C1 segment of cervical spinal cord (tissue), 14 donors: ENCODE results near the gene CIRBP.

Experiments used
- DNase-seq, 14 donors: peaks; one replicate each; lab custom pipeline; 2025; lab: John Stamatoyannopoulos, UW

The CIRBP gene

DNA sequence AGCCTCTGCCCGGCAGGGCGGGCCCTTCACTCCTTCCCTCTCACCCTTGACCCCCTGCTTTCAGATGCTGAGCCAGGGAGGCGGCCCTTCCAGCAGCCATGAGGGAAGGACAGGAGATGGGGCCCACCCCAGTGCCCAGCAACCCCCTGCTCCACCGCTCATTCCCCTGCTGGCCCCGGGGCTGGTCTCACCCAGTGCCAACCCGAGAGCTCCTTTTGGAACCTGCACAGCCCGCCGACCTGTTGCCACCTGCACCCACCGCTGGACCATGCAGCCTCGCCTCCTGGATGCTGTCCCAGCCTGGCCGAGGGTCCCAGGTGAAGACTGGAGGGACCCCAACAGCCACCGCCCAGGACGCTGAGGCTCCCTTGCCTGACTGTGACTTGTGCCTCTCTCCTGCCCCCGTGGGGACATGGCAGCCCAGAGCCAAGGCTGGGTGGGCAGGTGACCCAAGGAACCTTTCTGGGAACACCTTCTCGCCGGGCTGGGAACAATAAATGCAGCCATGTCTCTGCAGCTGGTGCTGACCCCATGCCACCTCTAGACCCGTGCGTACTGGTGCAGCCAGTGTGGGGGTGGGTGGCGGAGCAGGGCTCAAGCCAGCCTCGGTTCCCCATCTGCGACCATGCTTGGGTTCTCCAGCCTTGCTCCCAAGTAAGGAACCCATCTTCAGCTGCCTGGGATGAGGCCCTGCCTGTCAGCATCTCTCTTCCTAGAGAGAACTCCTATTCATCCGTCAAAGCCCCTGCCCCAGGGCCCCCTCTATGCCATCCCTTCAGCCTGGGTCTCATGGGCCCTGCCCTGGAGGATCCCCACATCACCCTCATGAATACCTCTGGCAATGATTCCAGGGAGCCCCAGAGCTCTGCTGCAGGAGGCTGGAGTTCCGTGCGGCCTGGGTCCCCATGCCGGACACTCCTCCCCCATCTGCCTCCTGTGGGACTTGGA lies 9.9 kb downstream of the CIRBP start:
- DNase-seq: no peak

DNA sequence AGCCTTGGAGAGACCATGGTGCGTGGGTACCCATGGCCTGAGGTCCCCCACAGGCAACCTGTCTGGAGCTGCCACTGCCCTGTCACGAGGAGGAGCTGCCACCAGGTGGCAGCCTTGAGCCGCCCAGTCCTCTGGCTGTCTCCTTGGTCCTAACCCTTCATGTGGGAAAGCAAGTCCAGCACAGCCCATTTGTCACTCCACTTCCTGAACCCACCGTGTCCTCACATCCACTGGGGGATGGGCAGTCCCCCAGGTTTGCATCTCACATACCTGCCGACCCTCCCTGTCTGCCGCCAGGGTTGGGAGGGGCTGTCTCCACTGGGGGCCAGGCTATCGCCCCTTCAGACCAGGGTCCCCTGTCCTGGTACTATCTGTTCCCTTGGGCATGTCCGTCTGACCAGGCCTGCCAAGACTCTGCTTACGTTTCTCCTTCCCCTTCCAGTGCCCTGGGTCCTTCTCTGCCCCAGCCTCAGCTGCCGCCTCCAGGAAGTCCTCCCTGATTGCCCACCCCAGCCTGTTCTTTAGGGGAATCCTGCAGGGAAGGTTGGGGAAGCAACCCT lies 10.7 kb downstream of the CIRBP start:
- peak in 13 of 14 donors; percentile 9 to 82 (median 67) for DNase-seq

DNA sequence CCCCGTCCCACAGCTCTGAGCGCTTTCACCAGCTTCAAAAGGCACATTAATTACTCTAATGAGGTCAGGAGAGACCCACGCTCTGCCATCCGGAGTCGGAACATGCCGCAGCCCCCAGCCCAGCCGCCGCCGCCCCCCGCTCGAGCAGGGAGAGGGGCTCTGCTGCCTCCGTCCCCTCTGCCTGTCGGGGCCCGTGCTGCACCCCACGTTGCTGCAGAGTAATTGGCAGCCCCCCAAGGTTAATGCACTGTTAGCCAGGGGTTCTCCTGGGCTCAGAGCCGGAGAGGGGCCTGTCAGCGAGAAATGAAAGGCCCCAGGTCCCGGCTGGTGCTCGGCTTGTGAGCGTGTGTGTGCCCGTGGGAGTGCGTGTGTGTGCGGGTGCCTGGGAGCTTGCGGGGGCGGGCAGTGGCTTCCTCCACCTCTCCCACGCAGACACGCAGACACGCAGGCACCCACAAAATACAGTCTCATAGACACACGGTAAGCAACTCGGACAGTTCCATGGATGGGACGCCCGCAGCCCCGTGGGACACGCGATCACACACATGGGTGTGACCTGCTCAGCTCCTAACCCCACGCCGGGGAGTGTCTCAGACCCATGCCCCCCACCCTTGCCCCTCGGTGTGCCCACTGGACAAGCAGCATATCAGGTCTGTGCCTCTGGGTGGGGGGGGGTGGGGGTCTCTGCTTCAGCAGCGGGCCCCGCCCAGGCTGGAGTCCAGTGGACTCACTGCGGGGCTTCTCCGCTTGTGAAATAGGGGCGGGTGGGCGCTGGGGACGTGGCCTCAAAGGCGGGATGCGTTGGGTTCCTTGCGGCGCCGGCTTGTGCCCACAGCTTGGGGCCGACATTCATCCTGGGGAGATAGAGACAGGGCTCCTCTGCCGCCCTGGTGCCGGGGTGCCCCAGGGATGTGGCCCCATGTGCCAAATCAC lies 11.8 kb downstream of the CIRBP start:
- no peak for DNase-seq

DNA sequence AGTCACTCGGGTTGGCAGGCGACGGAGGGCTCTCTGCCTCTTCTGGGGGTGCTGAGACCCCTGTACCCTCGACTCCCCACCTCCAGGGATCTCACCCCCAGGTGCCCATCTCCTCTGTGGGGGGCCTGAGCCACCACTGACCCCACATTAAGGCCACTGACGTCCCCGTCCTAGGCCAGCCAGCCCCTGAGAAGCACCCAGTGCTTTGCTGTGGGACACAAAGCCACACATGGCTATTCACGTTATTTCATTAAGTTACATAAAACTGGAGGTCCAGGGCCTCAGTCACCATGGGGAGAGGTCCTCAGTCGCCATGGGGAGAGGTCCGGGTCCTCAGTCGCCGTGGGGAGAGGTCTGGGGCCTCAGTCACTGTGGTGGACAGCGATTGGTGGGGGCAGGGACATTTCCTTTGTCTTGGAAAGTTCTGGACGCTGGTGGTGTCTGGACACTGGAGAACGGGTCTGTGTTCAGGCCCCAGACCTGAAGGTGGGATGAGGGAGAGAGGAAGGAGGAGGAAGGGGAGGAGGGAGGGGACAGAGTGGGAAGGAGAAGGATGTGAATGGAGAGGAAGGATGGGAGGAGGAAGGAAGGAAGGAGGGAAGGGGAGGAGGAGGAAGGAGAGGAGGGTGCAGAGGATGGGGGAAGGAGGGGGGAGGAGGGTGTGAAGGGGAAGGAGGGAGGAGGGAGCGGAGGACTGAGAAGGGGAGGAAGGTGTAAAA lies 12.6 kb downstream of the CIRBP start:
- no peak for DNase-seq

DNA sequence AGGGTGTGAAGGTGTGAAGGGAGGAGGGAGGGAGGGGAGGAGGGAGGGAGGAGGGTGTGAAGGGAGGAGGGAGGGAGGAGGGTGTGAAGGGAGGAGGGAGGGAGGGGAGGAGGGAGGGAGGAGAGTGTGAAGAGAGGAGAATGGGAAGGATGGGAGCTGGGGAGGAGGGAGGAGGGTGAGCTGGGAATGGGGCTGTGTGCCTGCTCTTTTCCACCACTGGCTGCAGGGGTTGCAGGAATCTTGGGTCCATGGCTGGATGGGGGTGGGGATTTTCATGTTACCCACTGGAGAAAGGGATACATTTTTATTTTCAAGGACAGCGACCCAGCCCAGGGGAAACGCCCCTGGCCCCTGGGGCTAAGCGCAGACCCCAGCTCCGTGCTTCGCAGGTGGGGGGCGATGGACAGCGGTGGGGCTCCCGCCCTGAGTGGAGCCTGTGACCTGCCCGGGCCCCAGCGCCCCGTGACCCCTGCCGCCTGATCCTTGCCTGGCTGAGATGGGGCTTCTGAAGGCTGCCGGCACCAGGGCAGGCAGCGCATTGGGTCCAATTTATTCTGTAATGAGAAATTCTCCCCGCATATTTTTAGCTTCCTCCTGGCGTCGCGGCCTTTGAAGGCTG lies 13.6 kb downstream of the CIRBP start:
- DNase-seq: no peak

DNA sequence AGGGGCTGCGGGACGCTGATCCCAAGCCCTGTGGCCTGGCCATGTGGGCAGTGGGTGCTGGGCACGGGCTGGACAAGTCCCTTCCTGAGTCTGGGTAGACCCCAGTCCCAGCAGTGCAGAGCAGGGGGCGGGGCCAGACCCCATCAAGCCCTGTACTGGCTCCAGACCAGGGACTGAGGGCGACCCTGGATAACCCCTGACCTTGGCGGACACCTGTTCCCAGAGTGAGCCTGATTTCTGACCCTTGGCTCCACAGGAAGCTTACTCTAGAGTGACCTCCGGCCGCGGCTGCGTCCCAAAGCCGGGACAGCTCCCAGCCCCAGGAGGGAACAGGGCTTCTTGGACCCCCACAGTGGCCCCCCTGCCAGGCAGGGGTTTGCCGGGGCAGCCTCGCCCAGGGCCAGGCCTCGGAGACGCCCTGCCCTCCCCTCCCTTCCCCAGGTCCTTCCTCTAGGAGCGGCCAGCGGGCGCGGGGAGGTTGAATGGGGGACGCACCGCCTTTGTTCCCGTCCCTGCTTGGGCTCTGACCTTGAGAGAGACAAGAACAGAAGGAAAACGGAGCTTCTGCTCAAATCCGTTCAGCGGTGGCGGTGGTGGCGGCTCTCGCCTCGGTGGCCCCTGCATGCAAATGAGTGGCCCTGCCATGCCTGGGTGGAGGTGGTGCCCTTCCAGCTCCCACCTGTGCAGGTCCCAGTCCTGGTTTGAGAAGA lies 14.2 kb downstream of the CIRBP start:
- no peak for DNase-seq

DNA sequence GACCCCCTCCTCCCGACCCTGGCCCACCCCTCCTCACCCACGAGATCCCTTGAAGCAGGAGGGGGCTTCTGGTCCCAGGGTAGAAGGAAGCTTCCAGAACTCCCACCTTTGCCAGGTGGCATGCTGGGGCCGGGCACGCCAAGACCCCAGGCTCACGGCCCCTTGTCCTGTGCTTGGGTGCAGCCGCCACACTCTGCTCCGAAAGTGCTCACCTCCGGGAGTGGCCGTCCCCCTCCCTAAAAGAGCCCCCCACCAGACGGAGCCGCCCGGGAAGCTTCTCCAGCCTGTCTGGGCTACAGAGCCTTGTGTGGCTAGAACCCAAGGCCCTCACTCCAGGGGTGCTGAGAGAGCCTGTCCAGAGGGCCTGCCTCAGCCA lies 14.8 kb downstream of the CIRBP start:
- DNase-seq: no peak

DNA sequence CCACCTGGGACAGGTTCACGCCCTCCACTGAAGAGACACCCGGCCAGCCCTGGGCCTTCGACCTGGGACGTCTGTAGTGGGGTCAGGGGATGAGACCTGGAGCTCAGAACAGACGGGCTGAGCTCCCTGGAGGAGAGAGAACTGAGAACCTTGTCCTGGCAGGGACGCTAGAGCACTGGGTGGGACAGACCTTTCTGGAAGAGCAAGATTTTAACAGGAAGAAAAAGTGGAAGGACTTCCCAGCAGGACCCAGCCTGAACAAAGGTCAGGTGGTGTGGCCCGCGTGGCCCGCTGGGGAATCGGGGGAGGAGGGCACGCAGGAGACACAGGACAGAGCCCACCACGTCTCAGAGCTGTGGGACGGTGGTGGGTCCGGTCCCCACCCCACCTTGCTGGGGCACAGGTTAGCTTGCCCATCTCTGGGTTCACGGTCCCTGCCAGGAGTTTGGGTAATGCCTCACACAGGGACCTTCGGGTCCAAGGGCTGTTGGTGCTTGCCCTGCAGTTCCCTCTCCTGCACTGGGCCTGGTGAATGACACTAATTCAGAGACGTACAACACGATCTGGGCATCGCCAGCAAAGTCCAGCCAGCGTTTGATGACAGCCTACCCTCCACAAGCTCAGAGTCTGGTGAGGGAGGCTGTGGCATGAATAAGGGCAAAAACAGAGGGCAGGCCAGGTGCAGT lies 15.3 kb downstream of the CIRBP start:
- no peak for DNase-seq

DNA sequence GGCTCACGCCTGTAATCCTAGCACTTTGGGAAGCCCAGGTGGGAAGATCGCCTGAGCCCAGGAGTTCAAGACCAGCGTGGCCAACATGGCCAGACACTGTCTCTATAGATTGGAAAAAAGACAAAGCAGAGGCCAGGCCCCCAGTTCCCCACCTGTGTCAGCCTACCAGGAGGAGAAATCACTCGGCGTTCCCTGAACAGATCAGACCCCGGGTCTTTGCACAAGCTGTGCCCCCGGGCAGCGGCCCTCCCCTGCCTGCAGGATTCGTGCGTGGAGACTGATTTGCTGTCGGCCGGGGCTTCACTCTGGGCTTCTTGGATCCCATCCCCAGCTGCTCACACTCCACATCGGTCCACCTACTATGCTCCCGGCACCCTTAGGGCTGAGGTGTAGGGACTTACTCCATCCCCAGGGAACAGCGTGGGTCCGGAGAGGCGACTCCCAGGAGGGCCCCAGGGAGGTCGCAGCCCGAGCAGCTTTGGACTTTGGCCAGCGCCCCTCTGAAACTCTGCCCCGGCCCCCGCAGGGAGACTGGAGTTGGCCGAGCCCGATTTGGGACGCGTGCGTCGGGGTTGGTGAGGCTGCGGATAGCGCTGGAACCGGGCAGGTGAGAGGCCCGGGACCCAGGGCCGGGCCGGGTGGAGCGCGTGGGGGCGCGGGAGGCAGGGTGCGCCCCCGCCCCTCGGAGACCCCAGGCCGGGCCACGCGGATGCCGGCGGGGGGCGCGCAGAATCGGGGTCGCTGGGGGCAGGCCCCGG lies 16.0 kb downstream of the CIRBP start:
- no peak for DNase-seq

DNA sequence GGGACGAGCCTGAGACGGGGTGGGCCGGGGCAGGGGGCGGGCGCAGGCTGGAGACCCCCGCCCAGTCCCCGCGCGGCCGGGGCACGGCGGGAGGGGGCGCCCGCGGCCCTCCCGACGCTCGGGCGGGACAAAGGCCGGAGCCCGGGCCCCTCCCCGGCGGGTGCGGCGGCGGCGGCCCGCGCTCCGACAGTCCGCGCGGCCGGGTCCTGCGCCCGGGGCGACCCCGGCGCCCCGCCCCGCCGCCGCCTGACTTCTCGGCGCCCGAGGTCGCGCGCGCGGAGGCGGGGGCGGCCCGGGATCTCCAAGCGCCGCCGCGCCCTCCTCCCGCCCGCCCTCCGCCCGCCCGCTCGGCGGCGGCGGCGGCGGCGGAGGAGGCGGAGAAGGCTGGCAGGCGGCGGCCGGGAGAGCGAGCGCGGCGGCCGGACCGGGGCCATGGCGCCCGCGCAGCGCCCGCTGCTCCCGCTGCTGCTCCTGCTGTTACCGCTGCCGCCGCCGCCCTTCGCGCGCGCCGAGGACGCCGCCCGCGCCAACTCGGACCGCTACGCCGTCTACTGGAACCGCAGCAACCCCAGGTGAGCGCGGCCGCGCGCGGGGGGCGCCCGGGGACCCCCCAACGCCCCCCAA lies 16.7 kb downstream of the CIRBP start, which contains the start of gene EFNA2:
Gene EFNA2 (plus strand): TSS at position 137 of the 624 bp plus-strand sequence. CDS start 296 bp downstream, at position 433.
- DNase-seq: no peak

DNA sequence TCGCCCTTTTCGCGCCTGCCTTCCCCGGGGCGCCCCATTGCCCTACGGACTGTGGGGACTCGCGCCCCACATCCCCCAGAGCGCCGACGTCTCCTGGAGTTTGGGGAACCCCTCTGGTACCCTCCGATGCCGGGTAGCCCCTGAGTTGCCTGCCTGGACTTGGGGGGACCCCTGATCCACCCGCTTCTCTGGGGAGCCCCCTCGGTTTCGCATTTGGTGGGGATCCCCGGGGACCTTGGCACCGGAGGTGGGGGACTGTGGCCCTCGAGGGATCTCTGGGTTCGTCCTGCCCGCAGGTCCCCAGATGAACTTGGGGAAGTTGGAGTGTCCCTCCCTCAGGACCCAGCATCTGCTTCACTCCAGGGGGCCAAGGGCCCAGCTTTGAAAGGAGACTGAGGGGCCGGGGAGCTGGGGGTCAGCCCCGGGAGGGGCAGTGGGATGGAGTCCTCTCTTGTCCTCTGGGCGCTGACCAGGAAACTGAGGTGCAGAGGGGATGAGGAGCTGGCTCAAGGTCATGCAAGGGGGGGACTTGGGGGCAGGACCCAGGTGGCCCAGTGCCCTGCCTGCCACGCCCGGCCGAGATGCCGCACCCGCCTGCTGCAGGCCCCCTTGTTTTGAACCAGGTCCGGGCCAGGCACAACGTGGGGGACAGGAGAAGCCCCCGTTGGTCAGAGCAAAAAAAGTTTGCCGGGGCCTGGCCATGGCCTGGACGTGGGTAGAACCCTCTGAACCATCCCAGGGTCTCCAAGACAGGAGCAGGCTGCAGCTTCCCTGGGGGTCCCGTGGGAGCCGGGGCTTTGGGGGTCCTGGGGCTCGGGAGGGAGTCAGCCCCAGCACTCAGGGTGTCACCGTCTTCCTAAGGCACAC lies 17.6 kb downstream of the CIRBP start:
- no peak for DNase-seq

DNA sequence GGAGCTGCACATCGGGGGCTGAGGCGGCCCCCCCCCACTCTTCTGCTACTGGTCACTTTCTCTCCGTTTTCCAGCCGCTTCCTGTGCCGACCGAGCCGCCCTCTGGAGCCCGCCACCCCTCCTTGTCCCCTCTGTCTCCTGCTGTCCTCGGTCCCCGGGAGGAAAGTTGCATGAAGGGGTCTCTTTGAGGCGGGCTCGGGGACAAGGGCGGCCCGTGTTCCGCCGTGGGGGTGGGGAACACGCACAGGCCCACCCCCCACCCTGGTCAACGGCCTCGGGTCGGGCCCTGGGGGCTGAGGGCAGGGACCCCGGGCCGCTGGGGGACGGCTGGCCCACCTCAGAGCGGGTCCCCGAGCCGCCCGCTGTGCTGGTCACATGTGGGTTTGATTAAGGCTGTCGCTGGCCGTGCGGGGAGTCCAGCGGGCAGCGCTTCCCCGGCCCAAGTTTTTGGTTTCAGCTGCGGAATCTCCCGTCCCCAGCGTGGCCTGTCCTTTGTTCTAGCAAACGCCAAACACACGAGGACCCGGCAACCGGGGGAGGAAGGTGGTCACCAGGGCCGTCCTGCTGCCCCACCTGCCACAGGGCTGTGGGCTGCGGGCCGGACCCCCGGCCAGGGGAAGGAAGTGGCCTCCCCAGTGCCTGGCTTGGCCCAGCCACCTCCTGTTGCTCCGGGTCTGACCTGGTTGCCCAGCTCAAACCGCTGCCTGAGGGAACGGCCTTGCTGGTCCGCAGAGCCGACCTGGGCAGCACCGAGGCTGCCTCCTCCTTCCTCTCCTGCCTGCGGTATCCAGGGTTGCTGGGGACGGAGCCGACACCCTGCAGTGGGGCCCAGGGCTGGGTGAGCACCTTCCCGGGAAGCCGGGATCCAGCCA lies 18.5 kb downstream of the CIRBP start:
- DNase-seq: no peak

DNA sequence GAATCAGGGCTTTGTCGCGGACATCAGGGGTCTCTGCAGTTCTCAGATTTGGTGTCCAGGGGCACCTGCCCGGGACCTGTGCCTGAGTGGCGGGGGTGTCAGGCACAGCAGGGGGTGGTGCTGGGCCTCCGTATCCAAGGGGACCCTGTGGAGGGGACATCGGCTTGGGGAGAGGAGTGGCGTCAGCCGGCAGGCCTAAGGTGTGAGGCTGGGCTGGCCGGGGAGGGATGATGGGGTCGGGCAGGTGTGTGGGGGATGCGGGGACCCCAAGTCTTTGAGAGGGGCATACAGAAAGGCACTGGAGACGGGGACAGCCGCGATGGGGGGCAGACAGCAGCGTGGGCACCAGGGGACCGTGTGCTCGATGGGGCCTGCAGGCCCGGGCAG lies 19.1 kb downstream of the CIRBP start:
- DNase-seq: no peak

DNA sequence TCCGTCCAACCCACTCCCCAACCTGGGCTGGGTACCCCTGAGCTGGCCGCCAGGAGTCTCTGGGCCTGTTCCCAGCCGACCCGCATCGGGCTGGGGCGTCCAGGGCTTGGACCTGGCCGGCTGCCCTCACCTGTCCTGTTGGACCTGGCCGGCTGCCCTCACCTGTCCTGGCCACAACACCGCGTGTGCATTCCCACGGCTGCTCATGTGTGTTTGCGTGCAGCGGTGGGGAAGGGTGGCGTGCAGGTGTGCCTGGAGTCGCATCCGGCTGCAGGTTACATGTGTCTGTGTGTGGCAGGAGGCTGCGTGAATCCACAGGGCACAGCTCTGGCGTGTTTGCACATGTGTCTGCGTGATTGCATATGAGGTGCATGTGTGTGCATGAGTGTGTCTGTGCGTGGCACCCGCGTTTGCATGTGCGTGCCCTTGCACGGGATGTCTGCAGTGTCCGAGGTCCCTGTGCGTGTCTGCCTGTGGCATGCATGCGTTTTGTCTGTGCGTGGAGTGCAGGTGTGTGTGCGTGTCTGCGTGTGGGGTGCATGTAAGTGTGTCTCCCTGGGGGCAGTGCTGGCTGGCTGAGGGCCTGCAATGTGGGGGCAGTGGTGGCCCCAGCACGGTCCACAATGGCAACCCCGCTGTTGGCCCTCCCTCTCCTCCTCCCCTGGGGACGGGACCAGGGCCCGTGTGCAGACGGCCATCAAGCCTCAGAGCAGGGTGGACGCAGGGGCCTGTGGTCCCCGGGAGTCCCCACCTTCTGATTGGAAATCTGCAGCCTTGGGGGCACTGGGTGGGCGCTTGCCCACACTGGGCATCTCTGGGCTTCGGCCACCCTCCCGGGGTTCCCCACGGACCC lies 19.9 kb downstream of the CIRBP start:
- no peak for DNase-seq

DNA sequence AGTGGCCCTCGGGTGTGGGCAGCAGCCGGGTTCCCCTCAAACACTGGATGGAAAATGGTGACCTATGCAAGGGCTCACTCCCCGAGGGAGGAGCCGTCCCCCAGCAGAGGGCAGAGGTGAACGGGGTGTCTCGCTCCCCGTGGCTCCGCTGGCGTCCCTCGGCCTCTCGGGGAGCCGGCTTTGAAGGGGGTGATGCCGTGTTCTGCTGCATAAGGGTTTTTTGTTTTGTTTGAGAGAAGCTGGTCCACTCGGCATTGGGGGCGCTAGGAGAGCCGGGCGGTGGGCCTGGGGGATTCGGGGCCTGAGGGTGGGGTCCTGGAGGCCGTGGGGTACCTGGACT lies 20.5 kb downstream of the CIRBP start:
- no peak for DNase-seq
